HK-2 (cell line): ENCODE data around the gene ECE1.

ENCODE experiments used
- DNase-seq: peaks from one replicate; pipeline ENCODE4 v3.0.0-alpha.2; 2018; ENCODE audit not compliant: unreplicated experiment

Gene ECE1

DNA sequence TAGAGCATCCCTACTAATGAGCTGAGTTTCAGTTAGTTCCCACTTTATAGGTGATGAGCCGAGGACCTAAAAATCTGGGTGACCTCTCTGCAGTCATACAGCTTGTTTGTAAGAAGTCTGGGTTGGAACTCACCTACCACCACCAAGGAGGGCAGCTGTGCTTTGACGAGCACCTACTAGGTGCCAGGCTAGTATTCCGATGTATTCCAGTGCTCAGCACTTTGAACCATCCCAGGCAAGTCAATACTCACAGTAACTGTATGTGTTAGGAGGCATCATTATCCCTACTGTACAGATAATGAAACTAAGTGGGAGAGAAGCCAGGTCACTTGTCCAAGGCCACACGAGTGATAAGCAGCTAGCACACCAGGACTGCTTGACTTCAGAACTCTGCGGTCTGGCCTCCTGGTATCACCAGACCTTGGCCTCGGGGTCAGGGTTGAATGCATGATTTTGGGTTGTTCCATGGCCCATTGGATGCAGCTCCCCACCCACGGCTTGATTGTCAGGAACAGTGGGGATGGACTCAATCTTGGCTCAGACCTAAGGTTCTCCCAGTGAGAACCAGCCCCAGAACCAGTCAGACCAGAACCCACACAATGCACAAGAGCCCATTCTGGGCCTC is 20.7 kb downstream of the ECE1 start:
- no peak for DNase-seq

DNA sequence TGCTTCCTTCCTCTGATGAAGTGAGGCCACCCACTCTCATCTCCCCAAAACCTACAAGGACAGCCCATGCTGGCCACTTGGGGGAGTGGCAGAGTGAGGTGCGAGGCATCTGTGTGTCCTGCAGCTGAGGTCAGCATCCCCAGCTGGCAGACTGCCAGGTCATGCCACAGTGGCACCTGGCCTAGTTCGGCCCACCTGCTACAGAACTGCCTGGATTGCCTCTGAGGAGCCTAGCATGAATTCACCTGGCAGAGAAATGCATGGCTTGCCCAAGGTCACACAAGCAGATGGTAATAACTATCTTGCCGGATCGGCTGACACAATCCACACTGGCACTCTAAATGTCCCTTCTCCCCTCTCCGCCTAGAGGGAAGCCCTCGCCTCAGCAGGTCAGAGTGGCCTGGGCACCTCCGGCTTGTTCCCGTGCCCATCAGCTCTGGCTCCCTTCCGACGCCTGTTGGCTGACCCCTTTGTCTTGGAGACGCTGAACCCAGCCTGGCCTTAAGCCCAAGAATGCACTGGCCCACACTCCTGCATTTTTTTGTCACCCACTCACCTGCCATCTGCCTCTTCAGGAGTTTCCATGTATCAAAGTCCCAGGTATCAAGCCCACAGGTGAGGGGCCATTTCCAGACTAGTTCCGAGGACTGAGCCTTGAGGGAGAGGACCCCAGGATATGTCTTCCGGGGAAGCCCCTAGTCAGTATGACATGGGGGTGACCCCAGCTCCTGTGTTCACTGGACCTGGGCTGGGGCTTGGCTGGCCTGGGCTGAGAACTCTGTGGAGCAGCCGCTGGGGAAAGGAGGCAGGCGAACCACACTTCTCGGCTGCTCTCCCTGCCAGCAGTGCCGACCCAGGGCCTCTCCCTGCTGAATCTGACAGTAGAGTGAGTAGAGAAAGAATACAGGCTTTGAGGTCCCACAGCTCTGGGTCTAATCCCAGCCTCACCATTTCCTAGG is 21.7 kb downstream of the ECE1 start:
- no peak for DNase-seq

DNA sequence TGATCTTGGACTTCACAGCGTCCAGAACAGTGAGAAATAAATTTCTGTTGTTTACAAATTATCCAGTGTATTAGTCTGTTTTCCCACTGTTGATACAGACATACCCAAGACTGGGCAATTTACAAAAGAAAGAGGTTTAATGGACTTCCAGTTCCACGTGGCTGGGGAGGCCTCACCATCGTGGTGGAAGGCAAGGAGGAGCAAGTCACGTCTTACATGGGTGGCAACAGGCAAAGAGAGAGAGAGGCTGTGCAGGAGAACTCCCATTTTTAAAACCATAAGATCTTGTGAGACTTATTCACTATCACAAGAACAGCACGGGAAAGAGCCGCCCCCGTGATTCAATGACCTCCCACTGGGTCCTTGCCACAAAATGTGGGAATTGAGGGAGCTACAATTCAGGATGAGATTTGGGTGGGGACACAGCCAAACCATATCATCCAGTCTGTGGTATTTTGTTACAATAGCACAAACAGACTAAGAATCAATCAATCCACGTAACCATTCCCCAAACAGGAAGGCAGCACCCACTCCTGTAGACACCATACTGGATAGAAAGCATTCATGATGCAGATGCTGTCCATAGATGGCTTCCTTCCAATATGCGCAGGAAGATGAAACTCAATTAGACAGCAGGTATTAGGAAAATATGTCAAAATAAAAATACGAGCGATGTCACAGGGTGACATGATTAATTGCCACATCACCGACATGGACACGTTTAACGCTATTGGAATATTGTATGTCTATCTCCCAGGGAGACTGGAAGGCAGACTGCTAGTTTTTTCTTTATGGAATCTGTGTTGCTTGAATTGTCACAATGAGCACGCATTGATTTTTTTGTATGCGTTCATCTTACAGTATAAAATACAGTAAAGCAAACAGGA is 22.8 kb downstream of the ECE1 start:
- DNase-seq, result no peak

DNA sequence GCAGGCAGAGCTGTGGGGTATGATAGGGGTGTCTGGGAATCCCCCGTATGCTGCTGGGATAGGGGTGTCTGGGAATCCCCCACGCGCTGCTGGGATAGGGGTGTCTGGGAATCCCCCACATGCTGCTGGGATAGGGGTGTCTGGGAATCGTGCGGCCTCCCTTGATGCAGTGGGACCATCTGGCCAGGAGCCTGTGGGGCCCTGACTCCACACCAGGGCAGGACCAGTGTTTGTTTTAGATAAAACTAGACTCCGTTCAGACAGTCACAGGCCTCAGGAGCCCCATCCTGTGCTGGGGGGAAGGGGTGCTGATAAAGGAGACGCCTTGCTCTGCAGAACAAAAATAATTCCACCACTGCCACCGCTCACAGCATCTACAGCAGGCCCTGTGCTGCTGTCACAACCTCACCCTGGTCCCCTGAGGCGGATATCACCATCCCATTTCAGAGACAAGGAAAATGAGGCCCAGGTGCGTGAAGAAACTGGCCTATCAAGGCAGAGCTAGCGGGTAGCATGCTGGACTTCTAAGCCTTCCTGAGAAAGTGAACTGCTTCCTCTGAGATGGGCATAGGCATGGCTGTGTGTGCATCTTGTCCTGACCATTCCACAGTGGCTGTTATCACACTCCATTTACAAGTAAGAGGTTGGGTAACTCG is 24.0 kb downstream of the ECE1 start:
- DNase-seq, result no peak

DNA sequence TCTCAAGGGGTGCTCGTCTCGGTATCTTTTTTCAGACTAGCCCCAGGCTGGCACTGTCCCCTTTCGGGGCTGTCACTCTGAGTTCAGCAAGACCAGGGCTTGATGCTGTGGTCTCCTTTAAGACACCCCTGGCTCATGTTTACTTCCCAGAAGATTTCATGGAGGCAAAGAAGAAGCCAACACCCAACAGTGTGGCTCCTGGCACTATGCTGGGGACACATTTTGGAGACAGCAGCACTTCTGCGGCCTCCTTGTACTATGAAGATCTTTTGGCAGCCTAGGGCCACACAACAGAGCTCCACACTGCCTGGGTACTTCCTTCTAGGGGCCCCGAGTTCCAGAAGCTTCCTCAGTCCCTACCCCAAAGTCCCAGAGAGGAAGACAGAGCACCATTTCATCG is 24.6 kb downstream of the ECE1 start:
- no peak for DNase-seq

DNA sequence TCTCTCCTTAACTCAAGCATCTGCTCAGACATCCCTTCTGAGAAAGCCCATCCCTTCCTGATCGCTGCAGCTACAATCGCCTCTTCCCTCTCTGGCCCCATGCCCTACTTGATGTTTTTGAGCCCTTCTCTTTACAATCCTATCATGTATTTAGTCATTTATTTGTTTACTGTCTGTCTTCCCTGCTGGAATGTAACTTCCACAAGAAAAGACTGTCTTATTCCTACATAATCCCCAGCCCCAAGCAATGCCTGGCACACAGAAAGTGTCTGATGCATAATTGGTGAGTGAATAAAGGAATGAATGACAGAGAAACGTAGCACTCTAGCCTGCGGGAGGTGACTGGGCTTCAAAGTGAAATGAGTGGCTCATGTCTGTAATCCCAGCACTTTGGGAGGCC is 25.4 kb downstream of the ECE1 start:
- DNase-seq, result no peak

DNA sequence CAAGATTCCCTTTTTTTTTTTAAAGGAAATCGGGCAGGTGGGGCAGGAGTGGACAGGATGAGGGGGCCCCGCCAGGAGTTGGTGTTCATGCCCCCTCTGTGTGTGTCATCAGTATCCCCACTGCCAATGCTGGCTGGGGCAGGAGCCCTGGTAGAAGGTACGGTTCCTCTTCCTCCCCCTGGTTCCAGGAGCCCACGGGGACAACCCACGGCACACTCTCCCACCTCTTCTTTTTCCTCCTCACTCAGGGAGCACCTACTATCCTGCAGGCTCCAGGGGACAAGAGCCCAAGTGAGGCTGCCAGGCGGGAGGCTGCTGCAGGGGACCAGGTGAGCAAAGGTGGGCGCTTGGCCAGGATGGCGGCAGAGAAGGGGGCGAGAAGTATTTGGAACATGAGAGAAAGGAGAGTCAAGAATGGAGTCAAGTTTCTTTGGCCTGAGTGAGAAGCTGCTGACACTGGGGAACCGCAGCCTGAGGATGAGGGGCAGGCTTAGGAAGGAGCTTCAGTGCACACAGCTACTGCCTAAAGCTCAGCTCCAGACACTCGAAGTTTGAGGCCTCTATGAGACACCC is 26.5 kb downstream of the ECE1 start:
- DNase-seq, result no peak

DNA sequence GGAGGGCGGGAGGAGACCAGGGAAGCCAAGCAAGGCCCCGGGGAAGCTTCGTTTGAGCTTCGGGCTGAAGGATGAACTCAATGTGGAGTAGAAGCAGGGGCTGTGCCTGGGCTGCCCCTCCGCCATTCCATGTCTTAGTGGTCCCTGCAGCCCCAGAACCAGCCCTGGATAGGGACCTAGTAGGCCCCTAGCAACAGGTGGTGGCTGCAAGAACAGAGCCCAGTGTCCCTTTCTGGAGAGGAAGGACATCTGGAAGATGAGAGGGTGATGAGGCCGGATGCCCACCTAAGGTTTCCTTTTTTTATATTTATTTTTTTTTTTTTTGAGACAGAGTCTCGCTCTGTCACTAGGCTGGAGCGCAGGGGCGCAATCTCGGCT is 27.2 kb downstream of the ECE1 start:
- no peak for DNase-seq

DNA sequence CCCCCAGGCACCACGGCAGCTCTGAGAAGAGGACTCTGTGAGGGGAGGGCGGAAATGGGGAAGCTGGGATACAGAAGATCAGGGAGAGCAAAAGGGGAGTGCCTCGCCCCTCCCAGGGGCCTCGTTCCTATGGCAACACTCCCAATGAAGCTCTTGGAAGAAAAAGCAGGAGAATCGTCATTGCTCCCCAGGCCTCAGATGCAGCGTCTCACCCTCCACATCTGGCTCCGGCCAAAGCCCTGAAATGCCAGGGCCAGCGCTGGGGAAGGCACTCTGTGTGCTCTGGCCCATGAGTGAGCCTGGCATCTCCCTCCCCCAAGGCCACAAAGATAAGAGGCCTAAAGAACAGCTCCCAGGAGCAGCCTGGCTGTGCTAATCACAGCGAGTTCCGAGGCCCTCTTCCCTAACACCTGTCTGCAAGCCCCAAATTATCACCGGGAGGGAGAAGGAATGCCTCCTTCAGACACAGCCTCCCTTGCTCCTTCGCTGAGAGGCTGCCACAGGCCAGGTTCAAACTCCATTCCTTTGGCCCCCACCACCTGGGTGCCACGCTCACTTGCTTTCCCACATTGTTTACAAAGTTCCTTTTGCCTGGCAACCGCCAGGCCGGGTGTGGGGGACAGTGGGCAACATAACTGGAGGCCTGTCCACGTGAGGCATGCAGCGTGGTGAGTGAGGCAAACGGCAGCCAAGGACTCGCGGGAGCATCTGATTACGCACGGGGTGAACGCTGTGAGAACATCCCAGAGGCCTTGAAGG is 27.8 kb downstream of the ECE1 start:
- DNase-seq, result peak; percentile 80

DNA sequence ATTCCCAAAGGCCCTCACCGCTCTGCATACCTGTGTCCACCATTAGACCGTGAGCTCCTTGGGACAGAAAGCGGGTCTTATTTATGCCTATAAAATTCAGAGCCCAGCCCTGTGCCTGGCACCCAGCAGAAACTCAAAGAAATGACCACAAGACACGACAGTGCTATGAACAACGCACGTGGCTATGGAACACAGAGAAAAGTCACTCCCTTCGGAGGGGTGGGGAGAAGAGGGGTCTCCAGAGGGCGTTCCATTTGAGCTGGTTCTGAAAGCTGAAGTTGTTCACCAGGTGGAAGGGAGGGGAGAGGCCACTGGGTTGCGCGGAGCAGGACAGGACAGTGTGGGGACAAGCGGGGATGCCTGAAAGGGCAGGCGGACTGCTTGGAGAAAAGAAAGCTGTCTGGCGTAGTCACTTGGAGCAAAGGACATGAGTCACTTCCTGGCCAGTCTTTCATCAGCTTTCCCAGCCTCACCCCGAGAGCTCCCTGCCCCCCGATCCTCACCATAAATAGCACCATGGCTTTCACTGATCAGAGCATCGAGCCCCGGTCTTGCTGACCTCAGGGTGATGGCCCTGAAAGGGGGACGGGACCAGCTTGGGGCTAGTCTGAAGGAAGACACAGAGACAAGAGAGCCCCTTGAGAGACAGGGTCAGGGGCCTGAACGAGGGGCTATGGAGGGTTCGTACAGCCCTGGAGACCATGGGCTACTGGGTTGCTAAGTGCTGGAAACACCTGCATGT is 28.5 kb downstream of the ECE1 start:
- DNase-seq, result peak; percentile 82

DNA sequence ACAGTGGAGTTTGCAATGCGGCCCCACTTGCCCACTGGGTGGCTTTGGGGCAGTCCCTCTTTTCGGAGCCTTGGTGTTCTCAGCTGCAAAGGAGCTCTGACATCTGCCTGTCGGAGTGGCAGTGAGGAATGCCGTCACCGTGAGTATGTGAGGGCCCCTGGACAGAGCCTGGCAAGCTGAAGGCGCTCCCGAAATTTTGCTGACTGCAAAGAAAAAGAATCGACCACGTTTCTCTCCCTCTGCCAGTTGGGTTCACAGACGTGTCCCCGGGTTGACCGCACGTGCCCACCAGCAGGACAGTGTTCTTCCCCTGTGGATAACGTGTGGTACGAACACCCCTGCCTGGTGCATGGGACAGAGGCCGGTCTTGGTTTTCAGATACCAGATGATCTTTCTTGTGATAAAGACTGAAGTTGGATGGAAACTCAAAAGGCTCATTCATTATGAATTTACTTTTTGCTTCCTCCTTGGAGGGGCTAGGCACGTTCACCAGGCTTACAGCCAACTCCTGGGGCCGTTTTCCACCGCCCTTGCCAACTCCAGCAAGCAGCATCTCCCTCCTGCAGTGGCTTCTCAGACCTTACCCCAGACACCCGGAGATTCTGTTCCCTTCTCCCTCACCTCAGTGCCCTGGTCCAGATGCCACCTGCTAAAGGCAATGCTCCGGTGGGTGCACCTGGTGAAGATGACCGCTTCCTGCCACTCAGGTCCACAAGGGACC is 29.7 kb downstream of the ECE1 start:
- no peak for DNase-seq

DNA sequence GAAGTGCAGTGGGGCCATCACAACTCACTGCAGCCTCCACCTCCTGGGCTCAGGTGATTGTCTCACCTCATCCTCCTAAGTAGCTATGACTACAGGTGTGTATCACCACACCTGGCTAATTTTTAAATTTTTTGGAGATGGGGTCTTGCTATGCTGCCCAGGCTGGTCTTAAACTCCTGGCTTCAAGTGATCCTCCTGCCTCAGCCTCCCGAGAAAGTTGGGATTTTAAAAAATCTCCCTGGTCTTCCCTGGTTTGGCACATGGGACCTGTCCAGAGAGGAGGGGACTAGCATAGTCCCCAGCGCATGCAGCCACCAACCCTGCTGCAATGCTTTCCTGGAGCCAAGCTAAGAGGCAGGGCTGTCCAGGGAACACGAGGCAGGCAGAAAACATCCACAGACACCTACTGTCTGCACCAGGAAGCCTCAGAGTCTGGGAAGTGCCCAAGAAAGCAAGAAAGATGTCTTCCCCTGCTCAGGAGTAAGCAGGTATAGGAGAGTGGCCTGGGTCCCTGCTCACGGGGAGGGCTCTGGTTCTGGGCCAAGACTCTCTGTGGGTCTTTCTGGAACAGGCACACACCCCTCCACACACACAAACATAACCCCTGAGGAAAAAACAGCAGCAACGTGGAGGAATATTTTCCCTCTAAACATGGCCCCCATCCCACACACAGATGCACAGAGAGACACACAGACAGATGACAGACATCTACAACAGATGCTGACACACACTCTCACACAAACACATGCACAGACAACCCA is 30.8 kb downstream of the ECE1 start:
- DNase-seq, result no peak

DNA sequence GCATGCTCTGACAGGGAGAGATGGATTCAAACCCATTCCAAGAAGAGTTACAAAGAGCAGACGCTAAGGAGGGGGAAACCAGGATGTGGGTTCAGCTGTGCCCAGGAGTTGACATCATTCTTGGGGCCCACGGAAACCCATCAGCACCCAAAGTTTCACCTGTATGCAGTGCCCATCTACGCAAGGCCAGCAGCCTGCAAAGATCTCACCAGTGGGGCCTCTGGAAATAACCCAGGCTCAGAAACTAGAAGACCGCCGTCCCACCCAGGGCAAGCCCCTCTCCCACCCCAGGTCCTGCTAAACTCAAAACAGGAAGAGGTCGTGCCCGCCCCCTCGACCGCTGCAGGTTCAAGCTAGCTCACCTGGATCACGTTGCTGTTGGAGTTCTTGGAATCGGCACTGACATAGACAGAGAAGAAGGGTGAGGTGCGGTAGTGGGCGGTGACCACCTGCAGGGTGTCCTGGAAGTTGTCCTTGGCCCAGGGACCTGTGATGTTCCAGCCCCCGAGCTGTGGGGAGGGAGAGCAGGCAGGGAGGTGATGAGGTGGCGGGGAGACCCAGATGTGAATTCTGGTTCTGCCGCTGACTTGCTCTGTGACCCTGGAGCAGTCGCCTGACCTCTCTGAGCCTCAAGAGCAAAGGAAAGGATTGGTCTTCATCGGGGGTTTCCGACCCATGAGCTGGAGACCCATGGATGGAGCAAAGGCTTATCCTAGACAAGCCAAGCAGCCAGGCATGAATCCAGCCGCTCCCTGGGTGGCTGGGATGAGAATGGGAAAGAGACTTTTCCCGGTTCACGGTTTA is 31.7 kb downstream of the ECE1 start:
- no peak for DNase-seq

DNA sequence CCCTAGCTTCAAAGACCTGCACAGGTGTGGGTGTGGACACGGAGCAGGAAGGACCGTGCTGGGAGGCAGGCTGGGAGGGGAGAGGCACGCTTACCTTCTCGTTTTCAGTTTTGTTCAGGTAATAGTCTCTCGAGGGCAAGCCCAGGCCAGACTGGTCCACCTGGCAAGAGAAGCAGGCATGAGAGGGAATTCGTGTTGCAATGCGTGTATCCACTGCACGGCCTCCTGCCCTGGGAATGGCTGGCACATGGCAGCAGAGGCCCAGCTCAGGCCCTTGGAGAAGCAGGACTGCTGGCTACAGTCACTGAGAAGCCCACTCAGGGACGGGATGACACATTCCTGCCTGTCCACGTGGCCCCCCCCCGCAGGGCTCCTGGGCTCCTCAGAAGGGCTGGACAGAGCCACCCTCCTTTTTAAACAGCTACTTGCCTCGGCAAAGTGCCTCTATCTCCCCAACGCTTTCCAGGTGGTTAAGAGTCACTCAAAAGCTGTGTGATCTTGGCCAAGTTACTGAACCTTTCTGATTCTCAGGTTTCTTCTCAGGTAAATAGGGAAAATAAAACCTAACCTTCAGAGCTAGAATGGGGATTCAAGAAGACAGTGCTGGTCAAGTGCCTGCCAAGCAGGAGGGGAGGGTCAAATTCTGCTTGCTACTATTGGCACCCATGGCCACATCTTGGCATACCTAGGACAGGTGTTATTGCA is 32.7 kb downstream of the ECE1 start:
- DNase-seq, result no peak

DNA sequence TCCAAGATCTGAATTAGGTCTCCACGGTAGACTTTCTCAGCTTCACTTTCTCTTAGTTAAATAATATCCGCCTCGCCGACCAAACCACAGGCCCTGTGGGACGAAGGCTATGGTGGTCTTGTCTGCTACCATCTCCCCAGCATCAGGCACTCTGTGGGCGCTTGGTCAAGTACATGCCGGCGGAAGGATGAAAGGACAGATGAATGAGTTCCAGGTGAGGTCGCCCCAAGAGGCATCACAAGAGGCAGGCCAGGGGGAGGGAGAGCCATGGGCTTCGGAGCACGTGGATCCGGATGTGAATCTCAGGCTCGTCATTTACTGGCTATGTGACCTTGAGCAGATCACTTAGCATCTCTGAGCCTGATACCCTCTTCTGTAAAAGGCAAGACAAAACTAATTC is 33.5 kb downstream of the ECE1 start:
- no peak for DNase-seq

DNA sequence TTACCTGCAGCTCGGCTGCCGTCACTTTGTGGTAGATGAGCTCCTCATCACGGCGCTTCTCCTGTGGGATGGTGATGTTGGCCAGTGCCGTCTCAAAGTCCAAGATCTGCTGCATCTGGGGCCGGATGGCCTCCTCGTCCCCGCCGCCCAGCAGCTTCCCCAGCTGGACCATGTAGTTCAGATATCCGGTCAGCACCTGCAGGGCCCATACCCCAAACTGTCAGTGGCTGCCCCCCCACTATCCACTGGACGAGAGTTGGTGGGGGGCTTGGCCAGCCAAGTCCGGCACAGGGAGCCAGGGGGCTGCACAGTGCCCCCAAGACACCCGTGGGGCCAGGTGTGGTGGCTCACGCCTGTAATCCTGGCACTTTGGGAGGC is 34.3 kb downstream of the ECE1 start:
- no peak for DNase-seq

DNA sequence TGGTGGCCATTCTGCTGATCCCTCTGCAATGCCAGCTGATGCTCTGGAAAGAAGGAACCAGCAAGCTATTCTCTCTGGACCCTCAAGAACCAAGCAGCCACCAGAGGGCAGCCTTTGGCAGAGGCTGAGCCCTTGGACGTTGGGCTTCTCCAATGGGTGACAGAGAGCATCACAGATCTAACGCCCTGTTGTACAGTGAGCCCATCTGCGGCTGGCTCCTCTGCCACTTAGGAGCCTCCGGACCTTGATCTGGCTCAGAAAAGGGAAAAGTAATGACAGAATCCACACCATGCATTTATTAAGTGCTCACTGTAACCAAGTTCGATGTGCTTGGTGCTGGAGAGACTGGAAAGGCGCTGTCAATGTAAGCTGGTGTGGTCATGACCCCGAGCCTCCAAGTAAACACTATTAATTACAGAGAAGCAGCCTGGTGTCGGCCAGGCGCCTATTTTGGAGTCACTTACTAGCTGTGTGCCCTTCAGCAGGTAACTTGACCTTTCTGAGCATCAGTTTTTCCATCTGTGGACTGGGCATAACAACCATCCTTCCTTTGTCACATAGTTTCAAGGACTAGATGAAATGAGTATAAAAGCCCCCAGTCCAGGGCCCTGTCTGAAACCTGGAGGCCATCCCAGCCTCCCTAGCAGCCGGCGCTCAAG is 34.9 kb downstream of the ECE1 start:
- DNase-seq, result peak; percentile 80
